HUES6 (cell line): ENCODE measurements around the gene P4HA1.

ENCODE experiments used
- H3K27ac ChIP-seq: 2 replicates; pipeline ENCODE4 v1.7.0; 2013; ENCODE audit warnings: low read depth, mild to moderate bottlenecking, low read length, inconsistent platforms
- H3K27me3 ChIP-seq: 2 replicates; pipeline ENCODE4 v1.6.1; 2013; ENCODE audit warnings: low read length; ENCODE audit not compliant: control insufficient read depth, insufficient read depth
- H3K36me3 ChIP-seq: 2 replicates; pipeline ENCODE4 v1.6.1; 2013; ENCODE audit warnings: low read length; ENCODE audit not compliant: control insufficient read depth, insufficient read depth
- H3K4me1 ChIP-seq: 2 replicates; pipeline ENCODE4 v1.6.1; 2013; ENCODE audit warnings: low read length; ENCODE audit not compliant: control insufficient read depth, insufficient read depth
- H3K4me3 ChIP-seq: 2 replicates; pipeline ENCODE4 v1.5.1; 2013; ENCODE audit warnings: low read depth, low read length
- H3K9ac ChIP-seq: one replicate; pipeline ENCODE4 v1.6.1; 2013; ENCODE audit warnings: mild to moderate bottlenecking, low read length
- H3K9me3 ChIP-seq: 2 replicates; pipeline ENCODE4 v1.6.1; 2013; ENCODE audit warnings: low read depth, low read length; ENCODE audit not compliant: control insufficient read depth, insufficient read depth

P4HA1 gene

GRCh38 chr10:73094986-73095480 lies 1.6 kb downstream of the P4HA1 start:
- peaks cover 11% of the 10 kb centered on the region for H3K4me1 ChIP-seq

GRCh38 chr10:73093922-73094850 lies 2.5 kb downstream of the P4HA1 start:
- H3K9me3 ChIP-seq, result no peaks in the 10 kb centered on the region
- H3K27me3 ChIP-seq, result no peaks in the 10 kb centered on the region
- peaks cover 11% of the 10 kb centered on the region for H3K4me1 ChIP-seq
- H3K27ac ChIP-seq, result no peak overlapping the region
- no peaks in the 10 kb centered on the region for H3K36me3 ChIP-seq
- H3K4me3 ChIP-seq, result peak overlapping the region; percentile 94
- peak overlapping the region; percentile 1 for H3K9ac ChIP-seq

More at GRCh38 chr10:73094986-73095480, 1.6 kb downstream of the P4HA1 start:
- Histone ChIP-seq H3K27ac (no peak overlapping the region; the same call in 1 of the 2 replicates), H3K27me3 (no peaks in the 10 kb centered on the region), H3K4me3 (peak overlapping the region; percentile 94), H3K9me3 (no peaks in the 10 kb centered on the region), H3K36me3 (no peaks in the 10 kb centered on the region), H3K9ac (peak overlapping the region; percentile 88)

GRCh38 chr10:73092830-73093229 lies 3.8 kb downstream of the P4HA1 start:
- no peak overlapping the region for H3K27ac ChIP-seq
- peaks cover 11% of the 10 kb centered on the region for H3K4me1 ChIP-seq
- H3K4me3 ChIP-seq, result no peak overlapping the region
- H3K9me3 ChIP-seq, result no peaks in the 10 kb centered on the region
- H3K9ac ChIP-seq, result no peak overlapping the region
- H3K27me3 ChIP-seq, result no peaks in the 10 kb centered on the region
- no peaks in the 10 kb centered on the region for H3K36me3 ChIP-seq

- H3K9me3 ChIP-seq, result no peaks in the 10 kb centered on the region
- H3K4me3 ChIP-seq, result no peak overlapping the region
- no peaks in the 10 kb centered on the region for H3K4me1 ChIP-seq
- H3K27me3 ChIP-seq, result no peaks in the 10 kb centered on the region
- H3K36me3 ChIP-seq, result no peaks in the 10 kb centered on the region
- H3K9ac ChIP-seq, result no peak overlapping the region
- no peak overlapping the region for H3K27ac ChIP-seq
These were observed 8.4 kb downstream of the P4HA1 start for GRCh38 chr10:73088304-73088703.

- H3K27ac ChIP-seq, result no peak overlapping the region
- no peak overlapping the region for H3K9ac ChIP-seq
- H3K36me3 ChIP-seq, result no peaks in the 10 kb centered on the region
- H3K4me1 ChIP-seq, result no peaks in the 10 kb centered on the region
- no peak overlapping the region for H3K4me3 ChIP-seq
- H3K27me3 ChIP-seq, result no peaks in the 10 kb centered on the region
- H3K9me3 ChIP-seq, result no peaks in the 10 kb centered on the region
These were observed 9.8 kb downstream of the P4HA1 start for GRCh38 chr10:73086816-73087215.

- H3K4me3 ChIP-seq, result no peak overlapping the region
- H3K9ac ChIP-seq, result no peak overlapping the region
- no peak overlapping the region for H3K27ac ChIP-seq
- H3K9me3 ChIP-seq, result no peaks in the 10 kb centered on the region
- H3K36me3 ChIP-seq, result no peaks in the 10 kb centered on the region
- H3K4me1 ChIP-seq, result no peaks in the 10 kb centered on the region
- no peaks in the 10 kb centered on the region for H3K27me3 ChIP-seq
These were observed 12.5 kb downstream of the P4HA1 start for GRCh38 chr10:73084209-73084608.

GRCh38 chr10:73083221-73083620 lies 13.4 kb downstream of the P4HA1 start:
- Histone ChIP-seq H3K27me3 (no peaks in the 10 kb centered on the region), H3K4me3 (no peak overlapping the region), H3K9me3 (no peaks in the 10 kb centered on the region), H3K27ac (no peak overlapping the region), H3K36me3 (no peaks in the 10 kb centered on the region), H3K9ac (no peak overlapping the region), H3K4me1 (no peaks in the 10 kb centered on the region)

- no peaks in the 10 kb centered on the region for H3K4me1 ChIP-seq
- no peak overlapping the region for H3K4me3 ChIP-seq
- no peaks in the 10 kb centered on the region for H3K36me3 ChIP-seq
- no peaks in the 10 kb centered on the region for H3K9me3 ChIP-seq
- no peak overlapping the region for H3K27ac ChIP-seq
- no peak overlapping the region for H3K9ac ChIP-seq
- no peaks in the 10 kb centered on the region for H3K27me3 ChIP-seq
These were observed 16.7 kb downstream of the P4HA1 start for GRCh38 chr10:73079779-73080541.

GRCh38 chr10:73076360-73077183 lies 20.1 kb downstream of the P4HA1 start:
- Histone ChIP-seq H3K4me1 (no peaks in the 10 kb centered on the region), H3K27me3 (no peaks in the 10 kb centered on the region), H3K36me3 (peaks cover 15% of the 10 kb centered on the region), H3K9ac (no peak overlapping the region), H3K27ac (no peak overlapping the region), H3K9me3 (no peaks in the 10 kb centered on the region), H3K4me3 (no peak overlapping the region)

- Histone ChIP-seq H3K4me3 (no peak overlapping the region), H3K9ac (no peak overlapping the region), H3K36me3 (peaks cover 19% of the 10 kb centered on the region), H3K27ac (no peak overlapping the region), H3K27me3 (no peaks in the 10 kb centered on the region), H3K4me1 (no peaks in the 10 kb centered on the region), H3K9me3 (no peaks in the 10 kb centered on the region)
These were observed 20.8 kb downstream of the P4HA1 start for GRCh38 chr10:73075829-73076228.
